Stimulated activated naive CD4-positive, alpha-beta T cell (primary cell): ENCODE results near the gene ITGA2.
A peak's percentile ranks its signal among the peaks of the same experiment; 100 is the strongest.

Experiments
- DNase-seq, 6 experiments: peaks; one replicate each; lab custom pipeline; 2025; lab: John Stamatoyannopoulos, UW

Gene ITGA2

GRCh38 chr5:53017794-53018391, 28.7 kb downstream of the ITGA2 start:
- no peak for DNase-seq

- no peak for DNase-seq
Measured at GRCh38 chr5:53019320-53019719, 30.2 kb downstream of the ITGA2 start.

GRCh38 chr5:53022930-53023511, 33.9 kb downstream of the ITGA2 start:
- no peak for DNase-seq

- no peak for DNase-seq
Measured at GRCh38 chr5:53023969-53024368, 34.8 kb downstream of the ITGA2 start.

GRCh38 chr5:53024535-53024934, 35.4 kb downstream of the ITGA2 start:
- DNase-seq: no peak

- DNase-seq: no peak
Measured at GRCh38 chr5:53025487-53025886, 36.3 kb downstream of the ITGA2 start.

- DNase-seq: no peak
Measured at GRCh38 chr5:53027913-53028312, 38.8 kb downstream of the ITGA2 start.

GRCh38 chr5:53029608-53030007, 40.5 kb downstream of the ITGA2 start:
- DNase-seq: no peak

GRCh38 chr5:53030893-53031292, 41.7 kb downstream of the ITGA2 start:
- no peak for DNase-seq

GRCh38 chr5:53031695-53032096, 42.5 kb downstream of the ITGA2 start:
- peak in 5 of 6 experiments; percentile 2 to 64 (median 38) for DNase-seq

GRCh38 chr5:53032188-53032587, 43.0 kb downstream of the ITGA2 start:
- no peak for DNase-seq

GRCh38 chr5:53034832-53035231, 45.7 kb downstream of the ITGA2 start:
- no peak for DNase-seq

GRCh38 chr5:53035868-53036381, 46.8 kb downstream of the ITGA2 start:
- no peak for DNase-seq

- DNase-seq: no peak
Measured at GRCh38 chr5:53037141-53037859, 48.1 kb downstream of the ITGA2 start.

GRCh38 chr5:53038196-53038847, 49.2 kb downstream of the ITGA2 start:
- no peak for DNase-seq

GRCh38 chr5:53039855-53040254, 50.7 kb downstream of the ITGA2 start:
- peak in 1 of 6 experiments; percentile 3 for DNase-seq

- peak in 3 of 6 experiments; percentile 24 to 31 (median 28) for DNase-seq
Measured at GRCh38 chr5:53041071-53041692, 52.0 kb downstream of the ITGA2 start.

GRCh38 chr5:53041740-53042139, 52.6 kb downstream of the ITGA2 start:
- peak in 1 of 6 experiments; percentile 4 for DNase-seq

GRCh38 chr5:53045263-53045662, 56.1 kb downstream of the ITGA2 start:
- no peak for DNase-seq

GRCh38 chr5:53048248-53048647, 59.1 kb downstream of the ITGA2 start:
- DNase-seq: no peak

GRCh38 chr5:53052499-53052898, 63.3 kb downstream of the ITGA2 start:
- no peak for DNase-seq

- DNase-seq: no peak
Measured at GRCh38 chr5:53053364-53053763, 64.2 kb downstream of the ITGA2 start.
